HepG2 (cell line): Measurements from ENCODE around the gene CCN6. TPM values are rescaled to one million over a fixed set of nuclear protein-coding genes. Genes with fewer than 3 reads are reported as not detected.

Source experiments
- CEBPB ChIP-seq: IDR thresholded peaks from 2 replicates; pipeline ENCODE4 v1.6.1; 2011; ENCODE audit warnings: low read depth, low read length, improper control_type of control experiment, borderline replicate concordance
- DR1 ChIP-seq: sonication (generic); formaldehyde crosslinking; IDR thresholded peaks from 2 replicates; pipeline ENCODE4 v1.8.0; 2021; ENCODE audit warnings: mild to moderate bottlenecking, missing genetic modification reagents, inconsistent platforms
- GATAD2A ChIP-seq: IDR thresholded peaks from 2 replicates; pipeline ENCODE4 v1.6.1; 2016
- HMG20B ChIP-seq: conservative IDR thresholded peaks from 2 replicates; pipeline ENCODE4 v1.6.1; 2016; ENCODE audit warnings: missing genetic modification reagents, missing compliant biosample characterization
- IRF2 ChIP-seq: IDR thresholded peaks from 2 replicates; pipeline ENCODE4 v1.6.1; 2018; ENCODE audit warnings: missing genetic modification reagents, missing compliant biosample characterization
- ISX ChIP-seq: sonication (generic); formaldehyde crosslinking; conservative IDR thresholded peaks from 2 replicates; pipeline ENCODE4 v1.5.0; 2020; ENCODE audit warnings: missing genetic modification reagents
- PHB2 ChIP-seq: fragments of 450-650 bp; IDR thresholded peaks from 2 replicates; pipeline ENCODE4 v1.6.1; 2018; ENCODE audit not compliant: partially characterized antibody
- POGZ ChIP-seq: sonication (generic); formaldehyde crosslinking; IDR thresholded peaks from 2 replicates; pipeline ENCODE4 v1.4.0; 2020; ENCODE audit warnings: mild to moderate bottlenecking, missing genetic modification reagents
- ZNF335 ChIP-seq: sonication (generic); formaldehyde crosslinking; IDR thresholded peaks from 2 replicates; pipeline ENCODE4 v1.4.0; 2020; ENCODE audit warnings: missing genetic modification reagents
- ZNF598 ChIP-seq: sonication (generic); formaldehyde crosslinking; IDR thresholded peaks from 2 replicates; pipeline ENCODE4 v1.5.1; 2020; ENCODE audit warnings: mild to moderate bottlenecking, missing genetic modification reagents, borderline replicate concordance
- ZNF660 ChIP-seq: sonication (generic); formaldehyde crosslinking; IDR thresholded peaks from 2 replicates; pipeline ENCODE4 v1.5.1; 2020; ENCODE audit warnings: mild to moderate bottlenecking, low read depth, missing genetic modification reagents, borderline replicate concordance
- ZNF792 ChIP-seq: IDR thresholded peaks from 2 replicates; pipeline ENCODE4 v1.6.1; 2016
- polyA plus RNA-seq, 8 experiments: library from polyadenylated mRNA; depleted of rRNA in 3 of 8; stranded (reverse) in 7 of 8; unstranded in 1 of 8; fragments of >200 nt; fragmentation: Illumina TruSeq in 4 of 8; extraction: Trizol in 4 of 8; gene quantifications; 2 replicates each; pipeline versions ENCODE4 v1.2.1 to v1.2.3, GENCODE V29; 2011 to 2016; ENCODE audit warnings: low read depth in 4 of 8, missing spikeins in 1 of 8, mixed read lengths in 1 of 8; ENCODE audit not compliant: insufficient read depth in 1 of 8
- total RNA-seq, 5 experiments: library from RNA; depleted of rRNA; stranded (reverse); fragments of >200 nt; fragmentation: Illumina TruSeq; extraction: Trizol; gene quantifications; 2 replicates each; pipeline ENCODE4 v1.2.3, GENCODE V29; 2016; ENCODE audit warnings: low read depth in 1 of 5
- TF ChIP-seq, protein P1 (sequence below): sonication (generic); formaldehyde crosslinking; IDR thresholded peaks from 2 replicates; pipeline ENCODE4 v1.5.1; 2020; ENCODE audit warnings: mild to moderate bottlenecking, missing genetic modification reagents, borderline replicate concordance
- TF ChIP-seq, protein P2 (sequence below): IDR thresholded peaks from 2 replicates; pipeline ENCODE4 v1.6.1; 2016; ENCODE audit warnings: low read depth, control low read depth
- TF ChIP-seq, protein P3 (sequence below): sonication (generic); formaldehyde crosslinking; IDR thresholded peaks from 2 replicates; pipeline ENCODE4 v1.4.0; 2020; ENCODE audit warnings: low read depth, missing genetic modification reagents
- TF ChIP-seq, protein P4 (sequence below): sonication (generic); formaldehyde crosslinking; conservative IDR thresholded peaks from 2 replicates; pipeline ENCODE4 v1.4.0; 2020; ENCODE audit warnings: missing genetic modification reagents

CCN6 gene
- total and polyA plus RNA-seq, 2 of the 13 experiments (the other 11 are each of a cell fraction or from before 2014, with no cell fraction given) = not detected

GRCh38 chr6:112087136-112087911, 33.4 kb downstream of the CCN6 start, which contains the start of the genes FAM229B and TUBE1 (continued):
- TF ChIP-seq, protein P1, sequence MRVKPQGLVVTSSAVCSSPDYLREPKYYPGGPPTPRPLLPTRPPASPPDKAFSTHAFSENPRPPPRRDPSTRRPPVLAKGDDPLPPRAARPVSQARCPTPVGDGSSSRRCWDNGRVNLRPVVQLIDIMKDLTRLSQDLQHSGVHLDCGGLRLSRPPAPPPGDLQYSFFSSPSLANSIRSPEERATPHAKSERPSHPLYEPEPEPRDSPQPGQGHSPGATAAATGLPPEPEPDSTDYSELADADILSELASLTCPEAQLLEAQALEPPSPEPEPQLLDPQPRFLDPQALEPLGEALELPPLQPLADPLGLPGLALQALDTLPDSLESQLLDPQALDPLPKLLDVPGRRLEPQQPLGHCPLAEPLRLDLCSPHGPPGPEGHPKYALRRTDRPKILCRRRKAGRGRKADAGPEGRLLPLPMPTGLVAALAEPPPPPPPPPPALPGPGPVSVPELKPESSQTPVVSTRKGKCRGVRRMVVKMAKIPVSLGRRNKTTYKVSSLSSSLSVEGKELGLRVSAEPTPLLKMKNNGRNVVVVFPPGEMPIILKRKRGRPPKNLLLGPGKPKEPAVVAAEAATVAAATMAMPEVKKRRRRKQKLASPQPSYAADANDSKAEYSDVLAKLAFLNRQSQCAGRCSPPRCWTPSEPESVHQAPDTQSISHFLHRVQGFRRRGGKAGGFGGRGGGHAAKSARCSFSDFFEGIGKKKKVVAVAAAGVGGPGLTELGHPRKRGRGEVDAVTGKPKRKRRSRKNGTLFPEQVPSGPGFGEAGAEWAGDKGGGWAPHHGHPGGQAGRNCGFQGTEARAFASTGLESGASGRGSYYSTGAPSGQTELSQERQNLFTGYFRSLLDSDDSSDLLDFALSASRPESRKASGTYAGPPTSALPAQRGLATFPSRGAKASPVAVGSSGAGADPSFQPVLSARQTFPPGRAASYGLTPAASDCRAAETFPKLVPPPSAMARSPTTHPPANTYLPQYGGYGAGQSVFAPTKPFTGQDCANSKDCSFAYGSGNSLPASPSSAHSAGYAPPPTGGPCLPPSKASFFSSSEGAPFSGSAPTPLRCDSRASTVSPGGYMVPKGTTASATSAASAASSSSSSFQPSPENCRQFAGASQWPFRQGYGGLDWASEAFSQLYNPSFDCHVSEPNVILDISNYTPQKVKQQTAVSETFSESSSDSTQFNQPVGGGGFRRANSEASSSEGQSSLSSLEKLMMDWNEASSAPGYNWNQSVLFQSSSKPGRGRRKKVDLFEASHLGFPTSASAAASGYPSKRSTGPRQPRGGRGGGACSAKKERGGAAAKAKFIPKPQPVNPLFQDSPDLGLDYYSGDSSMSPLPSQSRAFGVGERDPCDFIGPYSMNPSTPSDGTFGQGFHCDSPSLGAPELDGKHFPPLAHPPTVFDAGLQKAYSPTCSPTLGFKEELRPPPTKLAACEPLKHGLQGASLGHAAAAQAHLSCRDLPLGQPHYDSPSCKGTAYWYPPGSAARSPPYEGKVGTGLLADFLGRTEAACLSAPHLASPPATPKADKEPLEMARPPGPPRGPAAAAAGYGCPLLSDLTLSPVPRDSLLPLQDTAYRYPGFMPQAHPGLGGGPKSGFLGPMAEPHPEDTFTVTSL (CRISPR knock-in tag) = no peak
- TF ChIP-seq HMG20B (CRISPR knock-in tag) (no peak; the same call in 1 of the 2 replicates), GATAD2A (no peak; the same call in 1 of the 2 replicates), ISX (0 out of 2 replicates have a peak, but pooled peaks have one; percentile 8), ZNF660 (CRISPR knock-in tag) (0 out of 2 replicates have a peak, but pooled peaks have one; percentile 31), IRF2 (CRISPR knock-in tag) (peak; percentile 85; the same call in 1 of the 2 replicates), ZNF598 (peak; percentile 94; the same call in 1 of the 2 replicates), ZNF335 (CRISPR knock-in tag) (peak; percentile 81; the same call in 1 of the 2 replicates), CEBPB (no peak), DR1 (CRISPR knock-in tag) (peak; percentile 19; the same call in 1 of the 2 replicates), PHB2 (no peak), ZNF792 (CRISPR knock-in tag) (peak; percentile 88; the same call in 1 of the 2 replicates), POGZ (CRISPR knock-in tag) (peak; percentile 85)
- TF ChIP-seq, protein P2, sequence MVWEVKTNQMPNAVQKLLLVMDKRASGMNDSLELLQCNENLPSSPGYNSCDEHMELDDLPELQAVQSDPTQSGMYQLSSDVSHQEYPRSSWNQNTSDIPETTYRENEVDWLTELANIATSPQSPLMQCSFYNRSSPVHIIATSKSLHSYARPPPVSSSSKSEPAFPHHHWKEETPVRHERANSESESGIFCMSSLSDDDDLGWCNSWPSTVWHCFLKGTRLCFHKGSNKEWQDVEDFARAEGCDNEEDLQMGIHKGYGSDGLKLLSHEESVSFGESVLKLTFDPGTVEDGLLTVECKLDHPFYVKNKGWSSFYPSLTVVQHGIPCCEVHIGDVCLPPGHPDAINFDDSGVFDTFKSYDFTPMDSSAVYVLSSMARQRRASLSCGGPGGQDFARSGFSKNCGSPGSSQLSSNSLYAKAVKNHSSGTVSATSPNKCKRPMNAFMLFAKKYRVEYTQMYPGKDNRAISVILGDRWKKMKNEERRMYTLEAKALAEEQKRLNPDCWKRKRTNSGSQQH = 0 out of 2 replicates have a peak, but pooled peaks have one; percentile 8
- TF ChIP-seq, protein P3, sequence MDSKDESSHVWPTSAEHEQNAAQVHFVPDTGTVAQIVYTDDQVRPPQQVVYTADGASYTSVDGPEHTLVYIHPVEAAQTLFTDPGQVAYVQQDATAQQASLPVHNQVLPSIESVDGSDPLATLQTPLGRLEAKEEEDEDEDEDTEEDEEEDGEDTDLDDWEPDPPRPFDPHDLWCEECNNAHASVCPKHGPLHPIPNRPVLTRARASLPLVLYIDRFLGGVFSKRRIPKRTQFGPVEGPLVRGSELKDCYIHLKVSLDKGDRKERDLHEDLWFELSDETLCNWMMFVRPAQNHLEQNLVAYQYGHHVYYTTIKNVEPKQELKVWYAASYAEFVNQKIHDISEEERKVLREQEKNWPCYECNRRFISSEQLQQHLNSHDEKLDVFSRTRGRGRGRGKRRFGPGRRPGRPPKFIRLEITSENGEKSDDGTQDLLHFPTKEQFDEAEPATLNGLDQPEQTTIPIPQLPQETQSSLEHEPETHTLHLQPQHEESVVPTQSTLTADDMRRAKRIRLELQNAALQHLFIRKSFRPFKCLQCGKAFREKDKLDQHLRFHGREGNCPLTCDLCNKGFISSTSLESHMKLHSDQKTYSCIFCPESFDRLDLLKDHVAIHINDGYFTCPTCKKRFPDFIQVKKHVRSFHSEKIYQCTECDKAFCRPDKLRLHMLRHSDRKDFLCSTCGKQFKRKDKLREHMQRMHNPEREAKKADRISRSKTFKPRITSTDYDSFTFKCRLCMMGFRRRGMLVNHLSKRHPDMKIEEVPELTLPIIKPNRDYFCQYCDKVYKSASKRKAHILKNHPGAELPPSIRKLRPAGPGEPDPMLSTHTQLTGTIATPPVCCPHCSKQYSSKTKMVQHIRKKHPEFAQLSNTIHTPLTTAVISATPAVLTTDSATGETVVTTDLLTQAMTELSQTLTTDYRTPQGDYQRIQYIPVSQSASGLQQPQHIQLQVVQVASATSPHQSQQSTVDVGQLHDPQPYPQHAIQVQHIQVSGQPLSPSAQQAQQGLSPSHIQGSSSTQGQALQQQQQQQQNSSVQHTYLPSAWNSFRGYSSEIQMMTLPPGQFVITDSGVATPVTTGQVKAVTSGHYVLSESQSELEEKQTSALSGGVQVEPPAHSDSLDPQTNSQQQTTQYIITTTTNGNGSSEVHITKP = peak; percentile 97
- TF ChIP-seq, protein P4, sequence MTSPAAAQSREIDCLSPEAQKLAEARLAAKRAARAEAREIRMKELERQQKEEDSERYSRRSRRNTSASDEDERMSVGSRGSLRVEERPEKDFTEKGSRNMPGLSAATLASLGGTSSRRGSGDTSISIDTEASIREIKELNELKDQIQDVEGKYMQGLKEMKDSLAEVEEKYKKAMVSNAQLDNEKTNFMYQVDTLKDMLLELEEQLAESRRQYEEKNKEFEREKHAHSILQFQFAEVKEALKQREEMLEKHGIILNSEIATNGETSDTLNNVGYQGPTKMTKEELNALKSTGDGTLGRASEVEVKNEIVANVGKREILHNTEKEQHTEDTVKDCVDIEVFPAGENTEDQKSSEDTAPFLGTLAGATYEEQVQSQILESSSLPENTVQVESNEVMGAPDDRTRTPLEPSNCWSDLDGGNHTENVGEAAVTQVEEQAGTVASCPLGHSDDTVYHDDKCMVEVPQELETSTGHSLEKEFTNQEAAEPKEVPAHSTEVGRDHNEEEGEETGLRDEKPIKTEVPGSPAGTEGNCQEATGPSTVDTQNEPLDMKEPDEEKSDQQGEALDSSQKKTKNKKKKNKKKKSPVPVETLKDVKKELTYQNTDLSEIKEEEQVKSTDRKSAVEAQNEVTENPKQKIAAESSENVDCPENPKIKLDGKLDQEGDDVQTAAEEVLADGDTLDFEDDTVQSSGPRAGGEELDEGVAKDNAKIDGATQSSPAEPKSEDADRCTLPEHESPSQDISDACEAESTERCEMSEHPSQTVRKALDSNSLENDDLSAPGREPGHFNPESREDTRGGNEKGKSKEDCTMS (CRISPR knock-in tag) = no peak
